DND-41 (cell line): Measurements from ENCODE around the gene FNDC3B.

Source experiments
- ATAC-seq: fragments of 200-7000 bp; cut with Tn5 transposase; 3 replicates; pipeline ENCODE4 v1.9.1; 2021; ENCODE audit warnings: low read depth; ENCODE audit not compliant: insufficient read depth
- DNase-seq: peaks from one replicate; pipeline ENCODE4 v3.0.0-alpha.2; 2020
- H2AFZ ChIP-seq: 2 replicates; pipeline ENCODE4 v1.6.0; 2012; ENCODE audit warnings: low read depth, low read length
- H3K27ac ChIP-seq: 2 replicates; pipeline ENCODE4 v1.5.1; 2012; ENCODE audit warnings: low read length, inconsistent platforms
- H3K27me3 ChIP-seq: fragments of 200-600 bp; sonication (generic); 2 replicates; pipeline ENCODE4 v1.6.0; 2012; ENCODE audit warnings: low read length, mild to moderate bottlenecking, inconsistent platforms; ENCODE audit not compliant: insufficient read depth, poor library complexity
- H3K36me3 ChIP-seq: 2 replicates; pipeline ENCODE4 v1.5.1; 2012; ENCODE audit warnings: low read length, inconsistent platforms; ENCODE audit not compliant: insufficient read depth
- H3K4me1 ChIP-seq: 2 replicates; pipeline ENCODE4 v1.5.1; 2012; ENCODE audit warnings: mild to moderate bottlenecking, low read length; ENCODE audit not compliant: insufficient read depth
- H3K4me2 ChIP-seq: 2 replicates; pipeline ENCODE4 v1.6.0; 2012; ENCODE audit warnings: mild to moderate bottlenecking, moderate library complexity, low read length, inconsistent platforms; ENCODE audit not compliant: insufficient read depth
- H3K4me3 ChIP-seq, 2 experiments: fragments of 200-600 bp in 1 of 2; shearing (Covaris generic) in 1 of 2; 2 replicates each; pipeline ENCODE4 v1.5.1; 2012 to 2016; ENCODE audit warnings: inconsistent platforms in 2 of 2, low read length in 2 of 2, mild to moderate bottlenecking in 2 of 2, low read depth in 1 of 2, moderate library complexity in 1 of 2
- H3K79me2 ChIP-seq: 2 replicates; pipeline ENCODE4 v1.6.0; 2012; ENCODE audit warnings: low read length, inconsistent platforms; ENCODE audit not compliant: insufficient read depth
- H3K9ac ChIP-seq: 2 replicates; pipeline ENCODE4 v1.6.0; 2012; ENCODE audit warnings: low read depth, mild to moderate bottlenecking, inconsistent platforms, low read length, moderate library complexity
- H3K9me3 ChIP-seq: 2 replicates; pipeline ENCODE4 v1.5.1; 2012; ENCODE audit warnings: low read length, moderate library complexity, mild to moderate bottlenecking, inconsistent platforms; ENCODE audit not compliant: insufficient read depth, severe bottlenecking
- H4K20me1 ChIP-seq: 2 replicates; pipeline ENCODE4 v1.6.0; 2012; ENCODE audit warnings: low read length; ENCODE audit not compliant: insufficient read depth
- EZH2 ChIP-seq: IDR thresholded peaks from 3 replicates; pipeline ENCODE4 v1.6.1; 2012; ENCODE audit warnings: borderline replicate concordance, low read depth, mild to moderate bottlenecking, moderate library complexity, low read length, inconsistent platforms; ENCODE audit not compliant: severe bottlenecking
- TF ChIP-seq, protein P1 (sequence below): IDR thresholded peaks from 2 replicates; pipeline ENCODE4 v1.5.1; 2012; ENCODE audit warnings: borderline replicate concordance, low read length, moderate library complexity, mild to moderate bottlenecking; ENCODE audit not compliant: poor library complexity, severe bottlenecking; ENCODE audit errors: extremely low read depth

FNDC3B gene

DNA sequence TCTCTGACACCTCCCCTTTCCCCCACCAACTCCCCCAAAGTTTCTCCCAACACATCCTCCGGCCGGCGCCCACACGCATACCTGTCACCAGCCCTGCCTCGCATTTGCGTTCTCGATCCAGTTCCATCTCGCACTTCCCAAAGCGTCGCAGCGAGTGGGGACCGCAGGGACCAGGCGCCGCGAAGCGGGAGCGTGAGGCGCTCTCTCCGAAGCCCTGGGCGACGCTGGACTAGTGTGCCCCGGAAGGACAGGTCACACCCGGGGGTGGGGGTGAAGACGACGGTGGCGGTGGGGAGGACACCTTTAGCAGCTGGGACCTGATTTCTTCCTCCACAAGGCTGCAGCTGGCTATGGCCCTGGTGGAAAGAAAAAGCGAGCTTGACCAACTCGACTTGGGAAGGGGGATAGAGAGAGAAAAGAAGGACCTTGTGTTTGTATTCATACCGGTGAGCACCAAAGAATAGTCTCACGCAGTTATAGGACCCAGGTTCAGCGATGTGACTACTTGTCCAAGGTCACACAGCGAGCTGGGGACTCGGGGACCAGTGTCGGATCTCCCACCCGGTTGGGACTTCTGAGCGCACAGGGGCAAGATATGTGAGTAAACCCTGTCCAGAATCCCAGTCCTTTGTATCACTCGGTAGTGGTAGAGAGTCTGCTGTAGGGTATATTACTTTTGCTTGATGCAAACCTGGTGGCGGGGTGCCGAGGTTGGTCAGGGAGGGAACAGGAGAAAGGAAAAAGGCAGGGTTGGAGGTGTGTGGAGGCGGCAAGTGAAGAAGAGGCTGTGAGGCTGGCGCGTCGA, 409.5 kb downstream of the FNDC3B start:
- H3K4me1 ChIP-seq, result no peaks in the 10 kb centered on the region
- no peak for TF ChIP-seq EZH2
- TF ChIP-seq, protein P1, sequence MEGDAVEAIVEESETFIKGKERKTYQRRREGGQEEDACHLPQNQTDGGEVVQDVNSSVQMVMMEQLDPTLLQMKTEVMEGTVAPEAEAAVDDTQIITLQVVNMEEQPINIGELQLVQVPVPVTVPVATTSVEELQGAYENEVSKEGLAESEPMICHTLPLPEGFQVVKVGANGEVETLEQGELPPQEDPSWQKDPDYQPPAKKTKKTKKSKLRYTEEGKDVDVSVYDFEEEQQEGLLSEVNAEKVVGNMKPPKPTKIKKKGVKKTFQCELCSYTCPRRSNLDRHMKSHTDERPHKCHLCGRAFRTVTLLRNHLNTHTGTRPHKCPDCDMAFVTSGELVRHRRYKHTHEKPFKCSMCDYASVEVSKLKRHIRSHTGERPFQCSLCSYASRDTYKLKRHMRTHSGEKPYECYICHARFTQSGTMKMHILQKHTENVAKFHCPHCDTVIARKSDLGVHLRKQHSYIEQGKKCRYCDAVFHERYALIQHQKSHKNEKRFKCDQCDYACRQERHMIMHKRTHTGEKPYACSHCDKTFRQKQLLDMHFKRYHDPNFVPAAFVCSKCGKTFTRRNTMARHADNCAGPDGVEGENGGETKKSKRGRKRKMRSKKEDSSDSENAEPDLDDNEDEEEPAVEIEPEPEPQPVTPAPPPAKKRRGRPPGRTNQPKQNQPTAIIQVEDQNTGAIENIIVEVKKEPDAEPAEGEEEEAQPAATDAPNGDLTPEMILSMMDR, result no peak
- no peak overlapping the region for H3K4me2 ChIP-seq
- no peak overlapping the region for H3K9ac ChIP-seq
- H3K36me3 ChIP-seq, result no peaks in the 10 kb centered on the region
- H2AFZ ChIP-seq, result no peak overlapping the region
- peaks cover 8% of the 10 kb centered on the region for H3K9me3 ChIP-seq
- no peak overlapping the region for H3K27ac ChIP-seq
- H3K79me2 ChIP-seq, result no peaks in the 10 kb centered on the region
- DNase-seq, result no peak
- ATAC-seq, result no peak
- H3K4me3 ChIP-seq, result no peak overlapping the region
- H4K20me1 ChIP-seq, result no peaks in the 10 kb centered on the region
- H3K27me3 ChIP-seq, result no peaks in the 10 kb centered on the region

DNA sequence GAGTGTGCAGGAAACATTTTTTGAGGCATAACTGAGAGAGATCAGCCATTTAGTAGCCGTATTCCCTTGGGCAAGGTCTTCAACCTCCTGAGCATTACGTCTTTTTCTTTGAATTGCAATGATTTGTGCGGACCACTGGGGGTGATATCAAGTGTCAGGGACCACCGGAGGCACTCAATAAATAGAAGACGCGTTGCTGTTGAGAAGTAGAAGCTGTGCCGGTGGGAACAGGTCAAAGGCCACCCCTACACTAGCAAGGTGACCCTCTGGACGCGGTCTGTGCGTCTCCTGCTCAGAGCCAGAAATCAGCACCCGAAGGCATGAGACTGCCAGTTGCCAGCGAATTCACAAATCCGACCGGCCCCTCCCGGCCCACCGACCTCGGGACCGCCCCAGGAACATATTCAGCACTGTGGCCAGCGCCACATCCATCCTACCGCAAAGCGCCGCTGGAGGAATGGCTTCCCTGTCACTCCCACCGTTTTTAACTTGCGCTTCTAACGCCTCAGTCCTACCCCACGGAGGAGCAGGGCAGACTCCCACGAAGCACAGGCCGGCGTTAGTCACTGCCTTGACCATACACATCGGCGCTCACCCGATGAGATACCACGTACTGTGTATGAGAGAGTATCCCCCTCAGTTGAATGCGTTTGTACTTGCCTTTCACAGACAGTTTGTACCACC, 410.2 kb downstream of the FNDC3B start:
- DNase-seq, result no peak
- no peak overlapping the region for H2AFZ ChIP-seq
- H3K4me3 ChIP-seq, result no peak overlapping the region
- H3K4me2 ChIP-seq, result no peak overlapping the region
- no peak overlapping the region for H3K27ac ChIP-seq
- no peak overlapping the region for H3K9ac ChIP-seq
- peaks cover 8% of the 10 kb centered on the region for H3K9me3 ChIP-seq
- no peaks in the 10 kb centered on the region for H3K36me3 ChIP-seq
- TF ChIP-seq, protein P1, result no peak
- no peak for TF ChIP-seq EZH2
- H3K4me1 ChIP-seq, result no peaks in the 10 kb centered on the region
- H3K79me2 ChIP-seq, result no peaks in the 10 kb centered on the region
- no peaks in the 10 kb centered on the region for H3K27me3 ChIP-seq
- ATAC-seq, result no peak
- no peaks in the 10 kb centered on the region for H4K20me1 ChIP-seq
